HG02571 (cell line): Measurements from ENCODE around the gene MET.
"Not testable (repeated sequence)": the region's sequence is repeated elsewhere in the genome, so short reads cannot be mapped to it uniquely, and the experiment has no call there.

Experiments used
- ATAC-seq: cut with Tn5 transposase; IDR thresholded peaks from one replicate; pipeline ENCODE4 v1.9.1; 2021; ENCODE audit warnings: mild to moderate bottlenecking, moderate library complexity; ENCODE audit not compliant: unreplicated experiment

MET gene

DNA sequence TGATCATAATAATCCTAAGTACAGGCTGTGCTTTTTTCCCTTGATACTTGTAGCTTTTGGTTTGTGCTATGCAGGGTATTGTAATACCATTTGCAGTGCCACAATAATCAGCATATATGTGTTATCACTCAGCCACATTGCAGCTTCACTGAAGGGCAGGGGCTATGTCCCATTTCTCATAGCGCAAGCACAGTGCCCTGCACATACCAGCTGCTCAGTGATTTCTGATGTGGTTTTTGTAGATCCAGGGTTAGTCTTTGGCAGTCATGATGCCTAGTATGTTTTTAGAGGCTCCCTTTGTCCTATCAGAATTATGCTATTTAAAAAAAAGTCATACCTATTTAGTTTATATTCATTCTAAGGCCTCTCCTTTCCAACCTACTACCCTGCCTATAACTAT lies 25.8 kb downstream of the MET start:
- no peak for ATAC-seq

DNA sequence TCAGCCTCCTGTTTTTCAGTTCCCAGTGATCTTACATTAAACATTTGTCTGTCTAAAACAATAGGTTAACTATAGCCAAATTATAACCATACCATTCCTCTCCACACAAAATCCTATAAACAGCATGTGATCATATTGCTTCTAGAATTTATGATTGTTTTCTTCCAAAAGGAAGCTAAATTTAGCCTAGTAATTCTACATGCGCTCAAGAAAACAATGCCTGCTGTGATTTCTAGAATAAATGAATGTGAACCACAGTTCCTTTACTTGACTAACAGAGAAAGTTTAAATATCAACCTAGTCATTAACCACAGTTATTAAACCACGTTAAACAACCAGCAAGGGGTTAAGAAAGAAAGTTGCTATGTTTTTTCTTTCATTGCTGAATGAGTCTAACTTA lies 26.4 kb downstream of the MET start:
- ATAC-seq = no peak

DNA sequence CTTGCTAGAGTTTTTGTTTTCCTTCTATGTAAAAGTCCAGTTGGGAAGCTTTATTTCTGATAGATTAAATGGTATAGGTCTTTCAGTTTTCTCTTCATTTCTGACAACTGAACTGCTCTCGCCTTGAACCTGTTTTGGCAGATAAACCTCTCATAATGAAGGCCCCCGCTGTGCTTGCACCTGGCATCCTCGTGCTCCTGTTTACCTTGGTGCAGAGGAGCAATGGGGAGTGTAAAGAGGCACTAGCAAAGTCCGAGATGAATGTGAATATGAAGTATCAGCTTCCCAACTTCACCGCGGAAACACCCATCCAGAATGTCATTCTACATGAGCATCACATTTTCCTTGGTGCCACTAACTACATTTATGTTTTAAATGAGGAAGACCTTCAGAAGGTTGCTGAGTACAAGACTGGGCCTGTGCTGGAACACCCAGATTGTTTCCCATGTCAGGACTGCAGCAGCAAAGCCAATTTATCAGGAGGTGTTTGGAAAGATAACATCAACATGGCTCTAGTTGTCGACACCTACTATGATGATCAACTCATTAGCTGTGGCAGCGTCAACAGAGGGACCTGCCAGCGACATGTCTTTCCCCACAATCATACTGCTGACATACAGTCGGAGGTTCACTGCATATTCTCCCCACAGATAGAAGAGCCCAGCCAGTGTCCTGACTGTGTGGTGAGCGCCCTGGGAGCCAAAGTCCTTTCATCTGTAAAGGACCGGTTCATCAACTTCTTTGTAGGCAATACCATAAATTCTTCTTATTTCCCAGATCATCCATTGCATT lies 27.1 kb downstream of the MET start:
- no peak for ATAC-seq

GRCh38 chr7:116699722-116700120 lies 27.7 kb downstream of the MET start:
- no peak for ATAC-seq

GRCh38 chr7:116702046-116702785 lies 30.2 kb downstream of the MET start:
- no peak for ATAC-seq

GRCh38 chr7:116704650-116705228 lies 32.7 kb downstream of the MET start:
- no peak for ATAC-seq

DNA sequence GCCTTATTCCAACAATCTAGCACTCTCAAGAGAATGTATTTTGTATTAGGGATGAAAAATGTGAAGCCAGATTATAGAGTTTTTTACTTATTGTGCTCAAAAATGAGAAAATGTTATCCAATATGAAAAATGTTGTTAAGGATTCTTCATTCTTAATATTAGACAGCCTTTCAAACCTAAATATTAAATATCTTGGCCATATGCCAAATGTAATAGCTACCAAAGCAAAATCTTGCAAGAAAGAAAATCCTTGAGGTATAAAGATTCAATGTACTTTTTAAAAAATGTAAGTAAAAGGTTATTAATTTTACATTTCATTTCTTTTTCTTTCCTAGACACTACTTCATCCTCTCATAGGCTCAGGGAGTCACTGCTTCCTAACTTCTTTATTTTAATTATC lies 33.4 kb downstream of the MET start:
- ATAC-seq = no peak

- ATAC-seq = no peak
These were observed 34.7 kb downstream of the MET start for GRCh38 chr7:116706668-116707126.

DNA sequence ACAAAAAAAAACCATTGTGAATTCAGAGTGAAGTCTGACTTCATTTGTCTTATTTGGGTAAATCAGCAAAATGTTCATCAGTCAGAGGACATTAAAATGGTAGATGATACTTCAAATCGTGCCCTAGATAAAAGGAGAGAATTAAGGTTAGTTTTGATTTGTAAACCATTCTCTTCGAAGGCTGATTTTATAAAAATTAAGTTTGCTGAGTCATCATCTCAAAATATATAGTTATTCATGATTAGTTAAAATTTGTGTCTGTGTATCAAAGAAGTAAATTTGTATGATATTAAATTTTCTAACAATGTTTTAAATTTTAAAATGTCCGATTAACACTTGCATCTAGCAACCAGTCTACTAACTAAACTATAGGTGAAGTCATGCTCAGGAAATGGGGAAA lies 35.3 kb downstream of the MET start:
- ATAC-seq = no peak

DNA sequence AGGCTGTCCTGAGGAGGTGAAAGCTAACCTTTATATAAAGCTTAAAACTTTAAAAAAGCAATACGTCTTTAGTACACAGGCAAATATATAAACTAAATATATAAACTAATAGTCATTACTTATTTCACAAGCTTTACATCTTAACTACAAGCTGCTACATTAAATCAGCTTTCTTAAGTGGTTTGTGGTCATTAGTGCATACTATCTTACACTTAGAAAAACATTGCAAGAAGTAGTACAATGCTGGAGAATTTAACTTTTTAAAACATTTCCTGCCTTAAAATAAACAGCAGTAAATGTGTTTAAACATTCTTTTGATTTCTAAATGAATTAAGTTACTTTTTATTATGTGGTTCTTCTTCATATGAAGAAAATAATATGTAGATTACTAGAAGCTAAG lies 36.3 kb downstream of the MET start:
- ATAC-seq = no peak

GRCh38 chr7:116708861-116709260 lies 36.9 kb downstream of the MET start:
- ATAC-seq = no peak

GRCh38 chr7:116709336-116709735 lies 37.3 kb downstream of the MET start:
- no peak for ATAC-seq

DNA sequence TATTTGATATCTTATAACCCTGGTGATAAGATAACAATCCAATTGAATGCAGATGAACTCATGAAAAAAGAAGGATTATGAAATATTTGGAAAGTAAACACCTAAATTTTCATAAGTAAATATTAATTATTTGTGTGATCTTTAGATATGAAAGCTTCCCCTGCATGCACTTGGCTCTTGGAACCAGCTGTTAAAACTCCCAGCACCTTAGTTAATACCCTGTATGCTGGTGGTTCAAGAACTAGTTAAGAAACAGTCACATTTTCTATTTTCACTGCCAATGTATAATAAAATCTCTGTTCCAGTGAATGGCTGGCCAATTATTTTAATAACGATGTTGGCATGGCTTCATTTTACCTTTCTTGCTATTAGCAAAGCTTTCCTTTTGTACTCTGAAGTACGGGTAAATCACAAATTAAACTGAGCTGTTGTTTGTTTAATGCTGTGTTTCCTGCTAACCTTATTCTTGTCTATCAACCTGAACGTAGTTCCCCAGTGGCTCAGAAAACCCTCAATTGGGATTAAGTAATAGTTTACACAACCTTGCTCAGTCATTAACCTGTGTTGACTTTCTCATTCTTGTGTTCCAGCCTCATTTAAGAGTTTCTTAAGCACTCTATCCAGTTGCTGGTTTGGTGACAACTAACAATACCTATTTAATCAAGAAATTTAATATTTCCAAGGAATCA lies 38.9 kb downstream of the MET start:
- ATAC-seq = no peak

DNA sequence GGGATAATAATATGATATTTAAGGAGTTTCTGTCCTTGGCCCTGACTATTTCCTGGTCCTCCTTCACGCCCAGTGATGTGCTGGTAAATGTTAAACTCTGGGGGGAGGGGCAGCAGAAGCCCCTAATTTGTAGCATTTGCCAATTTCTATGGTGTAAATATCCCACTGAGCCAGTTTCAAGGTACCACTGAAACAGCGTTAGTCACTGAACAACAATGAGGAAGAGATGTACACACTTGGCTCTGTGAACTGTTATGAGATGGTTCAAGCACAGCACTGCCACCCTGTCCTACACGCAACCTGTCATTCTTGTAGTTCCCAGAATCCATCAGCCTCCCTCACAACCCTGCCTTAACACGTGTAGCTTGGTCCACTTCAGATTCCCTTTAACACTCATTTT lies 39.8 kb downstream of the MET start:
- no peak for ATAC-seq

- ATAC-seq = no peak
These were observed 41.5 kb downstream of the MET start for GRCh38 chr7:116713500-116713899.

DNA sequence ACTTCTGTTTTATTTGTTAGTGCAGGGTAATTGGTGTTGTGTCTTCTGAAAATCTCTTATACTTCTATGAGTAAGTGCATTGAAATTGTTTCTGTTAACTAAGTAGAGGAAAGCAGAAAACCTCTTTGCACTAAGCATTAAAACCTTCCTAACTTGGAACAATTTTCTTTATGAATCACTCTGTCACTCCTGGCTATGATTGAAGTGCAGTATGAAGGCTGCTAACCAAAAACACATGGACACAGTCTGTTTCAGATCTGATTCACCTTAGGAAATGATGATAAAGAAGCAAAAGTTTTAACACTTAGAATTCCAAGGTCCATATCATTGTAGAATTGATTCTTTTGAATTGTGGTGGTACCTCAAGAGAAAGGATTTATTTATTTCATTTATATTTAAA lies 41.9 kb downstream of the MET start:
- no peak for ATAC-seq

- no peak for ATAC-seq
These were observed 43.1 kb downstream of the MET start for GRCh38 chr7:116715077-116715476.

- ATAC-seq = no peak
These were observed 45.1 kb downstream of the MET start for GRCh38 chr7:116717137-116717536.

GRCh38 chr7:116723959-116724529 lies 52.0 kb downstream of the MET start:
- ATAC-seq = not testable (repeated sequence)

GRCh38 chr7:116724560-116725231 lies 52.7 kb downstream of the MET start:
- no peak for ATAC-seq
